ENCODE data around the gene ZNF787. TPM values are rescaled to one million over a fixed set of nuclear protein-coding genes. Genes with fewer than 3 reads are reported as not detected.

Gene ZNF787
- total RNA-seq, 3 donors from 2014 or later: 49.1 to 61.2 (median 56.1) TPM

GRCh38 chr19:56086671-56087430 lies 34.2 kb downstream of the ZNF787 start:
- Histone ChIP-seq H3K9me3 (no peaks in the 10 kb centered on the region), H3K36me3 (ENCODE audit: low read depth) (no peaks in the 10 kb centered on the region), H3K4me3 (no peak overlapping the region), H3K4me1 (ENCODE audit: low read depth) (no peaks in the 10 kb centered on the region)
- DNase-seq: no peak
- TF ChIP-seq, protein P1, sequence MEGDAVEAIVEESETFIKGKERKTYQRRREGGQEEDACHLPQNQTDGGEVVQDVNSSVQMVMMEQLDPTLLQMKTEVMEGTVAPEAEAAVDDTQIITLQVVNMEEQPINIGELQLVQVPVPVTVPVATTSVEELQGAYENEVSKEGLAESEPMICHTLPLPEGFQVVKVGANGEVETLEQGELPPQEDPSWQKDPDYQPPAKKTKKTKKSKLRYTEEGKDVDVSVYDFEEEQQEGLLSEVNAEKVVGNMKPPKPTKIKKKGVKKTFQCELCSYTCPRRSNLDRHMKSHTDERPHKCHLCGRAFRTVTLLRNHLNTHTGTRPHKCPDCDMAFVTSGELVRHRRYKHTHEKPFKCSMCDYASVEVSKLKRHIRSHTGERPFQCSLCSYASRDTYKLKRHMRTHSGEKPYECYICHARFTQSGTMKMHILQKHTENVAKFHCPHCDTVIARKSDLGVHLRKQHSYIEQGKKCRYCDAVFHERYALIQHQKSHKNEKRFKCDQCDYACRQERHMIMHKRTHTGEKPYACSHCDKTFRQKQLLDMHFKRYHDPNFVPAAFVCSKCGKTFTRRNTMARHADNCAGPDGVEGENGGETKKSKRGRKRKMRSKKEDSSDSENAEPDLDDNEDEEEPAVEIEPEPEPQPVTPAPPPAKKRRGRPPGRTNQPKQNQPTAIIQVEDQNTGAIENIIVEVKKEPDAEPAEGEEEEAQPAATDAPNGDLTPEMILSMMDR (IDR thresholded peaks at IDR 0.05): no peak
- no peak for ATAC-seq
- intact Hi-C loops (cut with DNase I, micrococcal nuclease): loop anchor here in 1 of 2 donors (5.0 kb wide), 1 partner anchor 75 kb away; no protein-coding TSS in a partner anchor

DNA sequence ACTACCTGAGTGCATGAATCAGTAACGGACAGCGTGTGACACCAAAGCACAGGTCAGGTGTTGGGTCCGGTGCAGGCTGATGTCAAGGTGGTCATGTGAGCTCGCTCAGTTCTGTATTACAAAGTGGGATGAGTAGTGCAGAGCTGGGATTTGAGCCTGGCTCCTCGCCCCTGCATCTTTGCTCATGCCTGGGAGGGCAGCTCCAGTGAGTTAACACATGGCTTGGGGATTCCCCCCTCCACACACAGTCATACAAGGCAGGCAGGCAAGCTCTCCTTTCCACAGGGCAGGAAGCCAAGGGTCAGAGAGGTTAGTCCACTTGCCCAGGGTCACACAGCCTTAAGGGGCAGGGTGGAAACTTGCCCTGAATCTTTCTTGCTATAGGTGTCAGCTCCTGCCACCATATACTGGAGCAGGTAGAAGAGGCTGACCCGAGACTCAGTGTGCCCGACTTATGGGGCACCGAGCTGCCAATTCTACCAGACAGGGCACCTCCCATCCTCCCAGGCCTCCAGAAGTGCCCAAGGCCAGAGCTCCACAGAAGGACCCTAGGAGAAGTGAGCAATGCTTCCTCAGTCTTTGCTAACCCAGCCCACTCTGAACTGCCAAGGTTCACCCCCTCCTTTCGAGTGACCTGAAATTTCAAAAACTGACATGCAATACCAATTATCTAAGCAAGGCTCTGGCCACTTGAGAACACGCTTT lies 35.4 kb downstream of the ZNF787 start:
- no peak for ATAC-seq

DNA sequence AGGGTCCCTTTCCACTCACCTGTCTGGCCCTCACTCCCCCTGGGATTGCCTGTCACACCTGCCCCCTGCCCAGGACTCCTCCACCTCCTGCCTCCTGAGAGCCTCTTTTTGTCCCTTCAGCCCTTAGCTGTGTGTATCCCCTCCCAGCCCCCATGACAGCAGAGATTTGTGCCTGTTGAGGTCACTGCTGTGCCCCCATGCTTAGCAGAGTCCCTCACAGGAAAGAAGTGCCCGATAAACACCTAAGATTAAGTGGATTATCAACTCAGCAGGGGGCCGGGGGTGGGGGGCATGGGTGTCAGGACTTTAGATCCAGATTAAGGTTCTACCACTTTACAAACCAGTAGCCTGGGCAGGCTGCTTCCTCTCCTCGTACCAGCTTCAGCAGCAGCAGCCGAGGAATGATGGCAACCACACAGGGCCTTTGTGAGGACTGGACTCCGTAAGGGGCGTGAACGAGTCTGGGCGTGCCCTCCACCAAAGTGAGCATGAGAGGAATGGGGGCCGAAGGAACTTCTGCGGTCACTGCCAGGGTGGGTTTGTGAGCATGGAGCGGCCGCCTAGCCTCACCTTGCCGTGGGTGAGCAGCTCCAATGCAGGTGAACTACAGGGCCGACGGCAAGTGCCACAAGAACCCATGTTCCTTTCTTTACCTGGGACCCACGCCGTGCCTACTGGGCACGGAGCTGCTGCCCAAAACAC lies 36.1 kb downstream of the ZNF787 start:
- TF ChIP-seq, protein P1 (IDR thresholded peaks at IDR 0.05): no peak
- ATAC-seq (no peak), DNase-seq (no peak)
- Histone ChIP-seq H3K36me3 (ENCODE audit: low read depth) (no peaks in the 10 kb centered on the region), H3K4me1 (ENCODE audit: low read depth) (peaks cover 8% of the 10 kb centered on the region), H3K9me3 (no peaks in the 10 kb centered on the region), H3K4me3 (no peak overlapping the region)
- intact Hi-C loops (cut with DNase I, micrococcal nuclease): loop anchor here in 1 of 2 donors (5.0 kb wide), 1 partner anchor 77 kb away; no protein-coding TSS in a partner anchor

More for the DNA sequence above, 35.4 kb downstream of the ZNF787 start:
- no peaks in the 10 kb centered on the region for H3K9me3 ChIP-seq
- DNase-seq: no peak
- no peaks in the 10 kb centered on the region for H3K36me3 ChIP-seq (ENCODE audit: low read depth)
- intact Hi-C loops (cut with DNase I, micrococcal nuclease): loop anchor here in 1 of 2 donors (5.0 kb wide), 1 partner anchor 77 kb away; no protein-coding TSS in a partner anchor
- peaks cover 7% of the 10 kb centered on the region for H3K4me1 ChIP-seq (ENCODE audit: low read depth)
- H3K4me3 ChIP-seq: no peak overlapping the region
- TF ChIP-seq, protein P1 (IDR thresholded peaks at IDR 0.05): no peak

DNA sequence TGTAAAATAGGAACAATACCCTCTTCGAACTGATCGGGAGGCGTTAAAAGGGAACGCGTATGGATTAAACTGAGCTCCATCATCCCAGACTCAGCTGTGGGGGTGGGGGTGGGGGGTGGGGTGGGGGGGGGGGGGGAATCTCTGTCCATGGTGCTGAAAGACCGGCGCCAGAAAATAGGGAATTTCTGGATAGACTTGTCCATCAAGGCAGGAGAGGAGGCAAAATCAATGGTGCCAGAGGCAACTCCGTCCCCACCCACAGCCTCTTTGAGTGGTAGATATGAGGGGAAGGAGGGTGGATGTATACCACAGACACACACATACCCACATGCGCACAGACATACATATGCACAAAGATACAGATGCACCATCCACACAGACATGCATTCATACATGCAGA lies 37.4 kb downstream of the ZNF787 start:
- intact Hi-C loops (cut with DNase I, micrococcal nuclease): no loop called here
- DNase-seq (no peak), ATAC-seq (no peak)
- no peaks in the 10 kb centered on the region for H3K9me3 ChIP-seq
- no peak overlapping the region for H3K4me3 ChIP-seq
- H3K36me3 ChIP-seq (ENCODE audit: low read depth): no peaks in the 10 kb centered on the region
- TF ChIP-seq, protein P1 (IDR thresholded peaks at IDR 0.05): no peak
- H3K4me1 ChIP-seq (ENCODE audit: low read depth): peaks cover 8% of the 10 kb centered on the region

DNA sequence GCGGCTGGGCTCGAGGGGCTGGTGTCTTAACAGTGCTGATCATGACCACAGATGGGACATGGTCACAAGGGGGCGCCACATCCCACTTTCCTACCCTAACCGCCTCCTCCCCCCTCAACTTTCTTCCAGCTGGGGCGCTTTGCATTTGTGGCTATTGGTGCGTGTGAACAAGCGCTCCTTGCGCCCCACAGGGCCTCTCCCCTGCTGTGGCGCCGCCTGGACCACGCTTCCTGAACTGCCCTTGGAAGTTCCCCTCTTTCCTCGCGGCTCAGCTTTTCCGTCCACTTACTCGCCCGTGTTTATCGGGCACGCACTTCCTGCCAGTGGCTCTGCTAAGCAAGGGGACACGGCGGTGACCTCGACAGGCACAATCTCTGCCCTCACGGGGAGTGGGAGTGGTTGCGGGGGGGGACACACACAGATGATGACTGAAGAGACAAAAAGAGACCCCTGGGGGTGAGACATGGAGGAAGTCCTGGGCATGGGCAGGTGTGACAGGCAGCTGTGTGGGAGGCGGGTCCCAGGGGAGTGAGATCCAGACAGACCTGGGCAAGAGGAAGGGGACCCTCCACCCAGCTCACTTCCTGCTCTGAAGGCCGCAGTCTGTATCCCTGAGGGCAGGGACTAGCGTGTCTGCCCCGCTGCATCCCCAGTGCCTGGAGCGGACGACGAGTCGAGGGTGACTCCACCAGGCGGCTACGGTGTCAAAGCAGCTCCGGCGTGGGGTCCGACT lies 40.3 kb downstream of the ZNF787 start:
- H3K9me3 ChIP-seq: no peaks in the 10 kb centered on the region
- TF ChIP-seq, protein P1 (IDR thresholded peaks at IDR 0.05): peak; percentile 23
- intact Hi-C loops (cut with DNase I, micrococcal nuclease): no loop called here
- DNase-seq: peak; percentile 76 to 91 (median 82)
- no peaks in the 10 kb centered on the region for H3K36me3 ChIP-seq (ENCODE audit: low read depth)
- H3K4me3 ChIP-seq: no peak overlapping the region
- peaks cover 8% of the 10 kb centered on the region for H3K4me1 ChIP-seq (ENCODE audit: low read depth)
- peak; percentile 83 for ATAC-seq

Measured in mucosa of descending colon (tissue), 3 donors.